HK-2 (cell line): ENCODE results near the gene HOXB5.

Experiments
- DNase-seq: peaks from one replicate; pipeline ENCODE4 v3.0.0-alpha.2; 2018; ENCODE audit not compliant: unreplicated experiment

The HOXB5 gene

GRCh38 chr17:48575066-48575582 is 18.5 kb downstream of the HOXB5 start:
- DNase-seq = no peak

- no peak for DNase-seq
Measured at GRCh38 chr17:48574505-48575065, 19.0 kb downstream of the HOXB5 start.

DNA sequence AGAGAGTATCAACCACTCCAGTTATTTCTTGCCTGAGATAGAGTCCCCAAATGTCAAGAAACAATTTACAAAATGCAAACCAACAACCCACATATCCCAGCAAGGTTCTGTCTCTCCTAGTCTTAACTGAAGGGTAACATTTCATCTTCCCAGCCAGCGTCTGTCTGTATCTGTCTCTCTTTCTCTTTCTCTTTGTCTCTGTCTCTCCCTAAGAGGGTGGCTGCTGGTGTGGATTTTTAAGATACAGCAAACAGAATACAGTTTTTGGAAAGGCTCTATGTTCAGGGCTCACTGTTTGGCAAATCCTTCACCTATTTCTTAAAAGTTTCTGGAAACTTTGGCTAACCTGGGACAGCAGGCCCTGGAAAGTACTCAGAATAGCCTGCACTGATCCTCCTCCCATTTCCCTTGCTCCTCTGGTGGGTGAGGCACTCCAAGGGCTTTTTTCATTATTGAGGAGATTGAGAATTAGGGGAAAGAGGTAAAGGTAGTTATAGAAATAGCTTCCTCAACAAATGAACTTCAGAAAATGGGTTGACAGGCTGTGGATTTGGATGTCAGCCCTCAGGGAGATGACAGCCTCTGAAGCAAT is 21.7 kb downstream of the HOXB5 start:
- DNase-seq = no peak

- no peak for DNase-seq
Measured at GRCh38 chr17:48571024-48571818, 22.4 kb downstream of the HOXB5 start.

DNA sequence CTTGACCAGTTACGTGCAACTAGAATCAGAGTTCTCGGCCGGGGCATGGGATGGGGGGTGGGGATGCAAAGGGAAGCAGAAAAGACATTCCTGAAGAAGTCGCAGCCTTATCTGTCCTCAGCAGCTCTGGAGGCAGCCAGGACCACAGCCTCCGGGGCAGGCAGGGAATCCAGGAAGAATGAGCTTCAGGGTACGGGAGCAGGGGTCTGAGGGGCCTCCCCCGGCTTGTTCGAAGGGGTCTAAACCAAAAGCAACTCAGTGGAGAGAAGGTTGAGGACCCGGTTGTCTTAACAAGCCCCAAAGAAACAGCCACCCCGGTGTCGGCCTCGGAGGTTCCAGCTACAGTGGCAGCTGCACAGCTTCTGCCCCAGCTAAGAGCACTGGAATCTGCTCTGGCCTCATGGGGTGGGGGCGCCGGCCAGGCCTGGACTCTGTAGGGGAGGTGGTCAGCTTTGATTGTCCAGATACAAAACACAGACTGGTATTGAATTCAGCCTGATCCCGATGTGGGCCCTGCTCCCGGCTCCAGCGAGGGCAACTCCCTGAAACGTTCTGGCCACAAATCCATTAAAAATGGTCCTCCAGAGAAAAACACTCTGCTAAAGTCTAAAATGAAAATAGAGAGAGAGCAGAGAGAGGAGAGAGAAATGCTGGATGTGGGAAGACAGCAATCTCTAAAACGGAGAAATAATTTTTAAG is 23.1 kb downstream of the HOXB5 start:
- DNase-seq = no peak

DNA sequence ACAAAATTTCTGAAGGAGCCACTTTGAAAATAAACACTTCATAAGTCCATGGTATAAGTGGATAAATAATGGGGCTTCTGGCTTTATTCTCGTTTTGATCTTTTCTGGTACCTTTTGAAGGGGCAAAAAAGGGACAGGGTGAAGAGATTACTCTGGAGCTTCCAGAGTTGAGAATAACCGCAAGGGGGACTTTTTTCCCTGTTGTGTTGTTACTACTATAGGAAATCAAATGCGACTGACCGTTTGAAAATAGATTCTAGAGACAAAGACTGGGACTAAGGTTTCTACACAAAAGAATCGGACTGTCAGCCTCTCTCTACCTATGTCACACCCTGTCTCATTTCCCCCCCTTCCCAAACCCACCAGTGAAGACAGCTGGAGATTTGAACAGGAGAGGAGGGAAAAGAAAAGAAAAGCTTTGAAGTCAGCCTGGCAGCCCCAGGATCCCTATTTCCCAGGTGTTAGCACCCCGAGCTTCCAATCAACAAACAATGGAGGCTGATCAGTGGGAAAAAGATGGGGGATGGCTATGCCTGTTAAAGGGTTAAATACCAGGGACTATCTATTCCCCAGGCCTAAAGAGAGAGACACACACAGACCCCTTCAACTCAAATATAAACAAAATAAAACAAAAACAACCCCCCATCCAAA is 23.8 kb downstream of the HOXB5 start:
- DNase-seq = no peak

- DNase-seq = no peak
Measured at GRCh38 chr17:48569240-48569582, 24.4 kb downstream of the HOXB5 start.

- DNase-seq = no peak
Measured at GRCh38 chr17:48568499-48569239, 24.9 kb downstream of the HOXB5 start.

GRCh38 chr17:48567646-48568354 is 25.8 kb downstream of the HOXB5 start:
- no peak for DNase-seq

GRCh38 chr17:48567209-48567608 is 26.4 kb downstream of the HOXB5 start:
- DNase-seq = no peak

- no peak for DNase-seq
Measured at GRCh38 chr17:48566717-48567116, 26.9 kb downstream of the HOXB5 start.

- DNase-seq = no peak
Measured at GRCh38 chr17:48565925-48566710, 27.5 kb downstream of the HOXB5 start.

DNA sequence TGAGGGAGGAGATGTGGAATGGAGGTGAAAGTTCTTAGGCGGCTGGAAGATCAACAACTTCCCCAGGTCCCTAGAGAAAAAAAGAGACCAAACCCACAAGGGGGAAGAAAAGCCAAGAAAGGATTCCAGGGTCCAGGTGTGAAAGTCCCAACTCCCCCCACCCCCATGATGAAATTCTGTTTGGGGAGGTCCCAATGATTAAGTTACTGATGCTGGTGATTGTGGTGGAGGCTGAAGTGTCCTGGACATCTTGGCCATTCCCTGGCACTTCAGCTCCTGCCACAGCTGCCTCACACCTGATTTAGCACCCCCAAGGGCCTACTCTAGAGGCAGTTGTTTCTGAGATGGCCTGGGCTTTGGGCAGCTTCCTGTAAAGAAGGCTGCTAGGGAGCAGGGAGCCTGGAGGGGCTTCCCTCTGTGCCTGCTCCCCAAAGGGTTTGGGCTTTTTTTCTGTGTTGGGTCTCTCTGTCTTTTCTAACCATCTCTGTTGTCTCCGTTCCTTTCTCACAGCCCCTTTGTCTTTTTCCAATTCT is 28.5 kb downstream of the HOXB5 start:
- DNase-seq = no peak

GRCh38 chr17:48564188-48565021 is 29.2 kb downstream of the HOXB5 start:
- DNase-seq = no peak

DNA sequence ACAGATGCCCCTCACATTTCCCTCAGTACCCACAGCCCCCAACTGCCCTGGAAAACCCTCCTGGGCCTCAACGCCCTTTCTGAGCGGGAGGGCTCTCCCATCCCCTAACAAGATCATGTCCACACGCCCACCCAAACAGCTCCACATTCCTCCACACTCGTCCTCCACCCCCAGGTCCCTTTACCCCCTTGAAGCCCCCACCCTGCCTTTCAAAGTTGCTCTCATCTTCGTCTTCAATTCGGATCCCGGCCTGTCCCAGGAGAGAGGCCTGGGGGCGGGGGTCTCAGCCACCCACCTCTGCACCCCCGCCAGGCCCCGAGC is 29.8 kb downstream of the HOXB5 start:
- DNase-seq = no peak

DNA sequence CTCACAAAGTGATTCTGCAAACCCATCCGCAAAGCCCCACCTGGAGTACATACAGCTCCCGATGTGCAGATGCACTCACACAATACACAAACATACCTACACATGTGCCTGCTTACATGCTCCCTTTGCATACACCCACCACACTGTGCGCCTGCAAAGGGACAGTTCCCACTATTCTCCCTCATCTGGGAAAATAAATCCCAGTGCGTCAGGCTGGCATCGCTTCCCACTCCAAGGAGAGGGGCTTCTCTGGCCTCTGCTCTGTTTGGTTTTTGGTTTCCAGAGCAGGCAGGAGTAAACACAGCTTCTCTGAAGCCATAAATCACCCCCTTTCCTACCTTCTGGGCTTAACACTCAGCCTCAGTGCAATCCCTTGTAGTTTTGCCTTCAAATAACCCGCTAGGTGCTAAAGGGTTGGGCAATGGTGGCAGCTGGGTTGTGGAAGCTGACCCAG is 30.2 kb downstream of the HOXB5 start:
- no peak for DNase-seq

GRCh38 chr17:48562934-48563333 is 30.6 kb downstream of the HOXB5 start:
- DNase-seq = no peak

DNA sequence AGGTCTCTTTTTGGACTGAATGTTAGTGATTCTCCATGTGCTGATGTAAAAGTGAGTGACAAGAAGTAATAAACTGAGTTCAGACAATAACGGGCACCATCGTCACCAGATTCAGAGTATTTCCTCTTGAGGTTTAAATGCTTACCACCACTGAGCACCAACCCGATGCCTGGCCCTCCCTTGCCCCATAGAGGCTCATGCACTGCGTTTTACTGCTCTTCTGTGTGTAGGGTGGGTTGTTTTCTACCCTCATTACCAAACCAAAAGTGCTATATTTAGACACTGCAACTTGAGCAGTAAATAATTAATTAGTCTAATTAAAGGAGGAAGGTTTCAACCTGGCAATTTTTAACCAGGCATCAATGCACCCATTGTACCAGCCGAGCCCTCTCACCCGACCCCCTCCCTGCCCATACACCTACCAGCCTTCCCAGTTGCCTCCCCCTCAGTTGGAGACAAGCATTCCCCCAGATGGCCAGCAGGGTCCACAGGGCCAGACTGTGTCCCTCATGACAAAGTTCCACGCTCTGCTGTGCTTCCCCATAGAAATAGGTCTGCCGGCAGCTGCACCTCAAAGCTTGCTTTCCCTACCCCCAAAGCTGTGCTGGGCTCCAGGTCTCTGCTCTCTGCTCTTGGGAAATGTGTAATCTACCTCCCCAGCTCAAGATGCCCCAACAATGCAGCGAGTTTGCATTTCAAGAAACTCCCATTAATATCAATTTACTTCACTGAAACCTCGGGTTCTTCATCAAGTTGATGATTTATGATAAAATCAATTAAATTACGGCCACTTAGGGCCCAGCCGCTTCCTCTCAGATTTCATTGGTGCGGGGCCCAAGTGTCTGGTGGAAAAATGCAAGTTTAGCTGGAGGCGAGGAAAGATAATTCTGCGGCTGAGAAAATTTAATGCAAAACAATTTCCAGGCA is 31.4 kb downstream of the HOXB5 start:
- no peak for DNase-seq
